ENCODE results near the gene RPL34. TPM values are rescaled to one million over a fixed set of nuclear protein-coding genes. Genes with fewer than 3 reads are reported as not detected.
A peak's percentile ranks its signal among the peaks of the same experiment; 100 is the strongest.

The RPL34 gene
- total RNA-seq, 4 donors from 2014 or later: 495 to 1,287 (median 903) TPM

DNA sequence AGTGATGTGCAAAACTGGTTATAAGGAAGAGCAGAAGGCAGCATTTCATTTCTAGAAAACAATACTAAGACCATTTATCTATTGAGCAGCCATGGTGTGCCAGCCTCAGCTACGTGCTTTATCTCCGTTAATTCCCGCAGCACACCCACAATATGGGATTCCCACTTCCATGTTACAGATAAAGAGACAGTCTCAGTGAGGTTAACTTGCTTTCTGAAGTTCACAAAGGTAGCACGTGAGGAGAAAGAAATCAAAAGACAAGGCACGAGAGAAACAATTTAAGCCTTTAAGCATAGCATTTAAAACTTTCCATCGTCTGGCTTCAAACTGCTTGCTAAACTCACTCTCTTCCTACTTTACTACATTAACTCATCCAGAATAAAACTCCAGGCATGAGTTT is 8.0 kb upstream of the RPL34 start:
- 88 to 95% methylated on average over 6 of the region's 6 CpGs for WGBS, 2 donors
- TF ChIP-seq, protein P1, sequence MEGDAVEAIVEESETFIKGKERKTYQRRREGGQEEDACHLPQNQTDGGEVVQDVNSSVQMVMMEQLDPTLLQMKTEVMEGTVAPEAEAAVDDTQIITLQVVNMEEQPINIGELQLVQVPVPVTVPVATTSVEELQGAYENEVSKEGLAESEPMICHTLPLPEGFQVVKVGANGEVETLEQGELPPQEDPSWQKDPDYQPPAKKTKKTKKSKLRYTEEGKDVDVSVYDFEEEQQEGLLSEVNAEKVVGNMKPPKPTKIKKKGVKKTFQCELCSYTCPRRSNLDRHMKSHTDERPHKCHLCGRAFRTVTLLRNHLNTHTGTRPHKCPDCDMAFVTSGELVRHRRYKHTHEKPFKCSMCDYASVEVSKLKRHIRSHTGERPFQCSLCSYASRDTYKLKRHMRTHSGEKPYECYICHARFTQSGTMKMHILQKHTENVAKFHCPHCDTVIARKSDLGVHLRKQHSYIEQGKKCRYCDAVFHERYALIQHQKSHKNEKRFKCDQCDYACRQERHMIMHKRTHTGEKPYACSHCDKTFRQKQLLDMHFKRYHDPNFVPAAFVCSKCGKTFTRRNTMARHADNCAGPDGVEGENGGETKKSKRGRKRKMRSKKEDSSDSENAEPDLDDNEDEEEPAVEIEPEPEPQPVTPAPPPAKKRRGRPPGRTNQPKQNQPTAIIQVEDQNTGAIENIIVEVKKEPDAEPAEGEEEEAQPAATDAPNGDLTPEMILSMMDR (IDR thresholded peaks at IDR 0.05): no peak
- no peak for TF ChIP-seq POLR2A (IDR thresholded peaks at IDR 0.05)
- intact Hi-C loops (cut with DNase I): no loop called here
- Histone ChIP-seq H3K27me3 (no peaks in the 10 kb centered on the region), H3K9me3 (no peaks in the 10 kb centered on the region), H3K4me1 (no peaks in the 10 kb centered on the region), H3K4me3 (no peak overlapping the region), H3K36me3 (no peaks in the 10 kb centered on the region), H3K27ac (no peak overlapping the region)
- DNase-seq: no peak

DNA sequence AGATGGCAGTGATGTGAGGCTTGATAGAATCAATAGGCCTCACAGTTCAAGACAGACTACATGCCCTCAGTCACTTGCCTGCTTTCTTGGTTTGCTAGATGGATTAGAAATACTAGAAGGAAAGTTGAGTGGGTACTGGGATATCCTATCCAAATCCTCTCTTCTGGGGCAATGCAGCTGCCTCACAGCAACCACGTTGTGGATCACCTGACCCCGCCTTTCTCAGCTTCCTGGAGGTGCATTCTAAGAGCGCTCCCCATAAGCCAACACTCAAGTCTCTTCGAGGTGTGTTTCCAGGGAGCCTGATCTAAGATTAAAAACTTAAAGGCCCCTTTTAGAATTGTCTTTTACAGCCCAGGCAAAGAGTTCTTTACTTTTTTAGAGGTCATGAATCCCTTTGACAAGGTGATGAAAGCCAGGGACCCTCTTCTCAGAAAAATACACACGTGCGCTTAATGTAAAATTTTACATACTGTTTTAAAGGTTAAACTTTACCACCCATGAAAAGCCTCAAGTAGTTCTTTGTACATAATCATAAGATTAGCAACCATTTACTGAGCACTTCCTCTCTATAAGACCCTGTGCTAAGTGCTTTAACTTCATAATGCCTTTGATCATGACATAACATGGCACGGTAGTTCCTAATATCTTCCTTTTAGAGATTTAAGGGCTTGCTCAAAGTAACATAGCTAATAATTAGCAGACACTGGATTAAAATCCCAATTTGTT is 840 bp upstream of the RPL34 start:
- peak overlapping the region; percentile 69 to 92 (median 88) for H3K27ac ChIP-seq
- H3K36me3 ChIP-seq: peaks cover 7 to 28% (median 27%) of the 10 kb centered on the region in 3 donors
- no peaks in the 10 kb centered on the region for H3K27me3 ChIP-seq
- intact Hi-C loops (cut with DNase I): no loop called here
- H3K4me1 ChIP-seq: peaks cover 12 to 46% (median 23%) of the 10 kb centered on the region in 3 donors
- 71 to 82% methylated on average over 7 of the region's 7 CpGs for WGBS, 2 donors
- no peak for TF ChIP-seq POLR2A (IDR thresholded peaks at IDR 0.05)
- TF ChIP-seq, protein P1 (IDR thresholded peaks at IDR 0.05): no peak
- peak overlapping the region; percentile 72 to 90 (median 85) for H3K4me3 ChIP-seq
- no peak for DNase-seq
- H3K9me3 ChIP-seq: no peaks in the 10 kb centered on the region

DNA sequence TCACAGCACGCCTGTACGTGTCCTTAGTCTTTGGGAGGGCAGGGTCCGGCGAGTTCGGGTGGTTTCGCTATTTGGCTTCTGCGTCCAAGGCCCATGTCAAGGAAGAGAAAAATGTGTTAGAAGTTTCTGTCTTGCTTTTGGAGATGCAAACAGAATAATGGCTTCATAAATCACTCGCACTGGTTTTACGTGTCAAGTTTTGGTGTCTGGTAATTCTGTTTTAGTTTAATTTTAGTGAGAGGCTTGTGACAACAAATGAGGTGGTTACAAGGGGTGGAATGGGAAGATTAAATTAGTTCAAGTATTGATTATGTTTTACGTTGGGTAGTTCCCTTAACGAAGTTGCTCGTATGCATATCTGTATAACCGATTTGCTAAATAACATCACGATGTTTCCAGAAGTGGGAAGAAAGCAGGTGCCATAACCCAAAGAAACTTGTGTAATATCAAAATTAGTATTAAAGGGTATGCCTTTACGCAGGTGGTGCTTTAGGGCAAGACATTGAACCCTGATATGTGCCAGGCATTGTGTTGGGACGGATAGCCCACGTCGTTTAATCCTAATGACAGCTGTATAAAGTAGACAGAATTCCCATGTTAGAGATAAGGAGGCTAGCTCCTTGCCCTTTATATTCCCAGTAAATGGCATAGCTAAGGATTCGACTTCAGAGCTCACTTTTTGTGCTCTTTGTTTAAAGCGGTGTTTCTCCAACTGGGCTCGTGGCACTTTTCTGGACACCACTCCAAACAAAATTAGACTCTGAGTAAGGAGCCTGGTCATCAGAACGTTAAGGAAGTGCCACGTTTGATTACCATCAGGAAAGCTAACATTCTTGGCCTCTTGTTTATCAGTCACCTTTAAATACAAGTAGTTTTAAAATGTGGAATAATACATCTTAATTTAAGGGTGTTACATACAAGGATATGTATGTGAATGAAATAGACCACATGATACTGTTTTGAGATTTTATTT is 843 bp downstream of the RPL34 start:
- peak overlapping the region; percentile 88 to 93 (median 90) for H3K27ac ChIP-seq
- intact Hi-C loops (cut with DNase I): no loop called here
- TF ChIP-seq, protein P1 (IDR thresholded peaks at IDR 0.05): no peak
- TF ChIP-seq POLR2A (IDR thresholded peaks at IDR 0.05): no peak
- no peak for DNase-seq
- H3K36me3 ChIP-seq: peaks cover 13 to 45% (median 42%) of the 10 kb centered on the region in 3 donors
- H3K27me3 ChIP-seq: no peaks in the 10 kb centered on the region
- H3K4me3 ChIP-seq: peak overlapping the region; percentile 72 to 90 (median 85)
- no peaks in the 10 kb centered on the region for H3K9me3 ChIP-seq
- H3K4me1 ChIP-seq: peaks cover 12 to 47% (median 23%) of the 10 kb centered on the region in 3 donors
- 4 to 6% methylated on average over 21 to 23 of the region's 23 CpGs for WGBS, 2 donors

DNA sequence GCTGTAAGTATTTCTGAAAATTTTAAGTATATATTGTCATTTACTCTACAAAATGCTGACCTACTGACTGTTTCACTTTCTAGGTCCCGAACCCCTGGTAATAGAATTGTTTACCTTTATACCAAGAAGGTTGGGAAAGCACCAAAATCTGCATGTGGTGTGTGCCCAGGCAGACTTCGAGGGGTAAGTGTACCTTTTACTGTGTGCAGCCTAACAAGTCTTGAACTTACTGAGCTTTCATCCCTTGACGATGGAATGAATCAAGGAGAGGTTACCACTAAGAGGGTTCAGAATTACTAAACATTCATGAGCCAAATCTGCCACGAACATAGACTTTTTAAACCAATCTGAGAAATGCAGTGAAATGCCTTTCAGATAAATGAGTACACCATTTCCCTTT is 1.6 kb downstream of the RPL34 start:
- Histone ChIP-seq H3K27ac (no peak overlapping the region), H3K27me3 (no peaks in the 10 kb centered on the region), H3K36me3 (peaks cover 18 to 53% (median 50%) of the 10 kb centered on the region in 3 donors), H3K9me3 (no peaks in the 10 kb centered on the region), H3K4me1 (peaks cover 12 to 47% (median 23%) of the 10 kb centered on the region in 3 donors), H3K4me3 (peak overlapping the region in 2 of 4 donors; percentile 83 to 90)
- TF ChIP-seq POLR2A (IDR thresholded peaks at IDR 0.05): no peak
- TF ChIP-seq, protein P1 (IDR thresholded peaks at IDR 0.05): no peak
- no peak for DNase-seq
- 49 to 60% methylated on average over 4 of the region's 4 CpGs for WGBS, 2 donors
- intact Hi-C loops (cut with DNase I): no loop called here

Data from esophagus squamous epithelium (tissue), 5 donors.